Measurements from ENCODE around the gene DNAH2.

The DNAH2 gene

GRCh38 chr17:7721612-7722011 is 4.1 kb downstream of the DNAH2 start:
- DNase-seq (ENCODE audit: low read depth in 3 of 3) = no peak

DNA sequence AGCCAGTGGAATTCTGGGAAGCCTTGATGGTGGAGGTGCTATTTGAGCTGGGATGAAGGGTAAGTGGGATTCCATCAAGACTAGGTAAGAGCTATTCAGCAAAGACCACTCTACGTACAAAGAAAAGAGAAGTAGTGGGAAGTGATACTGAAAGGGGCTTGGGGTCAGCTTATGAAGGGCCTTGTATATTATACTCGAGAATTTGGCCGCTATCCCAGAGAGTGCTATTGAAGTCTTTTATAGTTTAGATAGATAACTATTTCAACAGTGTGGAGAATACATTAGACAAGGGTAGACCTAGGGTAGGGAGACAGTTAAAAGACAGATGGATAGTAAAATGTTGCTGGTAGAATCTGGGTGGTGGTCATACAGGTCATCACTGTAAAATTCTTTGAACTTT is 10.3 kb downstream of the DNAH2 start:
- DNase-seq (ENCODE audit: low read depth in 3 of 3) = no peak

DNA sequence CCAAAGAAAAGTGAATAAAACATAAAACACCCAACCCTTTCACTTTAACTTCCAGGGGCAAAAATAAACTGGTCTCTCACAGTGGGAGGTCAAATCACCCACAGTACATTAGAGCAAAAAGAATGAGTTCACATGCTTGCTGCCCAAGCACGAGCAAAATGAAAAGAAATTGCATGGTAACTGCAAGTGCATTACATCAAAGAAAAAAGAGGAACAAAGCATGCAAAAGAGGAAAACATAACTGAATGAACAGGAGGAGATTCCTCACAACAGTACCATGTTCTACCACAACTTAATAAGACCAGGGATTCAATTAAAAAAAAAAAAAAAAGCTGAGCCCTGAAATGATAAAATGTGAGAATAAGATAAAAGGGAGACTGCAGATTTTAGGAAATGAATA is 12.3 kb downstream of the DNAH2 start:
- DNase-seq (ENCODE audit: low read depth in 3 of 3) = no peak

DNA sequence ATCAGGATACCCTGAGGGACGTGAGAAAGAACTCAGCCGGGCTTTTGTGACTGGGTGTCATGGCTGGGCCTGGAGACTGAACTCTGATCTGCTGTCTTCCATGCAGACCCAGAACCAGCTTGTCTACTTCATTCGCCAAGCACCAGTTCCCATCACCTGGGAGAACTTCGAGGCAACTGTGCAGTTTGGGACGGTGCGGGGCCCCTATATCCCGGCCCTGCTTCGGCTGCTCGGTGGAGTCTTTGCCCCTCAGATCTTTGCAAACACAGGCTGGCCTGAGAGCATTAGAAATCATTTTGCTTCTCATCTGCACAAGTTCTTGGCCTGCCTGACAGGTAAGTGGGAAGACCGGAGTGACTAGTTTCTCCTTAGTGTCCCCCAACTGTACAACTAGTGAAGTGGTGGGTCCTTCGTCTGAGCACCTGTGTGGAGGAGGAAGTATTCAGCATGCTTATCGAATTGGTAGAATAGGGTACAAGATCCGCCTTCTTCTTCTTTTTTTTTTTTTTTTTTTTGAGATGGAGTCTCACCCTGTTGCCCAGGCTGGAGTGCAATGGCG is 15.5 kb downstream of the DNAH2 start:
- DNase-seq (ENCODE audit: low read depth in 3 of 3) = no peak

GRCh38 chr17:7737601-7738000 is 20.1 kb downstream of the DNAH2 start:
- no peak for DNase-seq (ENCODE audit: low read depth in 3 of 3)

DNA sequence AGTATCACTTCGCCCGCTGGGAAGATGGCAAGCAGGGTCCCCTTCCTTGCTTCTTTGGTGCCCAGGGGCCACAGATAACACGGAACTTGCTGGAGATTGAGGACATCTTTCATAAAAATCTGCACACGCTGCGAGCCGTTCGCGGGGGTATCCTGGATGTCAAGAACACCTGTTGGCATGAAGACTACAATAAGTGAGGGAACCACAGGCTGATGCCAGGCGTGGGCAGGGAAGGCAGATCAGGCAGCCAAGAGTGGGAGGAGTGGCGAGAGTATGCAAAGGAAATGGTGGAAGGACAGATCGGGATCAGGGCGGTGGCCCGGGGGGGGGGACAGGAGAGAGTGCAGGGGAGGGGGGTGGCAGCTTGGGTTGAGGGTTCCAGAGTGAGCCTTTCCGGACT is 22.2 kb downstream of the DNAH2 start:
- DNase-seq (ENCODE audit: low read depth in 3 of 3) = no peak

GRCh38 chr17:7740481-7741001 is 23.0 kb downstream of the DNAH2 start:
- DNase-seq (ENCODE audit: low read depth in 3 of 3) = no peak

GRCh38 chr17:7742729-7743128 is 25.2 kb downstream of the DNAH2 start:
- DNase-seq (ENCODE audit: low read depth in 3 of 3) = no peak

GRCh38 chr17:7744416-7744815 is 26.9 kb downstream of the DNAH2 start:
- no peak for DNase-seq (ENCODE audit: low read depth in 3 of 3)

DNA sequence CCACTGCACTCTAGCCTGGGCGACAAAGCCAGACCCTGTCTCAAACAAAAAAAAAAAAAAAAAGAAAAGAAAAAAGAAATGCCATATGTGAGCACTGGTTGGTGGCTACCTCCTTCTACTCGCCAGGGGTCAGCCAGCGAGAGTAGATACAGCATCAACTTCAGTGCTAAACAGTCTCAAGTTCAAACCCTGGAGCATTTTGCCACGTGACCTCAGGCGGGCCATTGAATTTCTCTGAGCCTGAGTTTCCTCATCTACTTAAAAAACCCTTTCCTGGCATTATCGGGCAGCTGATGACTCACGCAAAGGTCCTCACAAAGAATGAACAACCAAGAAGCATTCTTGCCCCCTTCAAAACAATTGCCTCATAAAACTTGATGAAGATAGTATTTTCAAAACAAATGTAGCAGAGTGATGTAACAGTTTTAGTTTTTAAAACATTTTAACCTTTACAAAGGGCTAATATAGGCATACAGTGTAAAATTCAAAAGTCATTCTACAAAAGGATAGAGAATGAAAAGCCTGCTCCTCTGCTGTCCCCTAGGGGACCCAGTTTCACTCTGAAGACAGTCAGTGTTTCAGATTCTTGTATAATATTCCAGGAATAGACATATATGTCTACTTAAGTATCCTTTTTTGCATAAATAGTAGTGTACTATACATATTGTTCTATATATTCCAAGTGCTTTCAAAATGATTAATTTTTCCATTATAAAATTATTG is 28.4 kb downstream of the DNAH2 start:
- DNase-seq (ENCODE audit: low read depth in 3 of 3) = no peak

DNA sequence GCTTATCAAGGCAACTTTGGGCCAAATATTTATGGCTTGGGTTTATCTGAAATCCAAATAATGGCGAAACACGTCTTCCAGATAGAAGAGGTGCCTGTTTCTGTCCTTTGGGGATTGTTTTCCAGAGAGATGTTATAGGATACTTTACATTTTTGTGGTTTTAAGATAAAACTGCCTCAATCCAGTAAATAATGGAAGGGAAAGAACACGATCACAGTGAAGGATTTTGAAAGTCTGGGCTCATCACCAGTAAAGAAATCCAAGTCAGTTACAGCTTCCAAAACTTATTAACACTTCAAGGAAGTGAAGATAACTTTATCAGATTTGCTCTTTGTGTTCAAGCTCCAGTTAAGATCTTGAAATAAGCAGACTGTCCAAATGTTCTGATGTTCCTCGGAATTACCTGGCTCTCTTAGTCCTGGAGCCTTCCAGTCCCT is 30.1 kb downstream of the DNAH2 start:
- DNase-seq (ENCODE audit: low read depth in 3 of 3) = no peak

DNA sequence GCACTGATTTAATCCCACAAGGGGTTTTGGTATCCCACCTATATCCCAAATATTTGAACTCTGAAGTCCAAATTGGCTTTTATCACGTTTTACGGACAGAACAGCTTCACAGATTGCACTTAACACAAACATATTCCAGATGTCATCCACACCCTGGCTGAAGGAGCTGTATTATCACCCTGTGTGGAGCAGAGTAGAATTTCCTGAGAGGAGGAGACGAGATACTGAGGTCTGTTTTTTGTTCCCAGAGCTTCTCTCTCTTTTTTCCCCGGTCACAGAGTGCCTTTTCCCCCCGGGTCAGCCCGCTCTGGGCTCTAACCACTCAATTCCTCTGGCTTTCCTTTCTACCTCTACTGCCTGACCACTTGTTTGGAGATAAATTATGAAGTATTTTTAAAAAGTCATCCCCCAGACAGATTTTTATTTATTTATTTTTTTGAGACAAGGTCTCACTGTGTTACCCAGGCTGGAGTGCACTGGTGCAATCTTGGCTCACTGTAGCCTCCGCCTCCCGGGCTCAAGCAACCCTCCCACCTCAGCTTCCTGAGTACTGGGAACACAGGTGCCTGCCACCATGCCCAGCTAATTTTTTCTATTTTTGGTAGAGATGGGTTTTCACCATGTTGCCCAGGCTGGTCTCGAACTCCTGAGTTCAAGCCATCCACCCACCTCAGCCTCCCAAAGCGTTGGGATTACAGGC is 30.7 kb downstream of the DNAH2 start:
- DNase-seq (ENCODE audit: low read depth in 3 of 3) = no peak

GRCh38 chr17:7750321-7750821 is 32.8 kb downstream of the DNAH2 start:
- DNase-seq (ENCODE audit: low read depth in 3 of 3) = no peak

- DNase-seq (ENCODE audit: low read depth in 3 of 3) = no peak
Measured at GRCh38 chr17:7754656-7755055, 37.1 kb downstream of the DNAH2 start.

DNA sequence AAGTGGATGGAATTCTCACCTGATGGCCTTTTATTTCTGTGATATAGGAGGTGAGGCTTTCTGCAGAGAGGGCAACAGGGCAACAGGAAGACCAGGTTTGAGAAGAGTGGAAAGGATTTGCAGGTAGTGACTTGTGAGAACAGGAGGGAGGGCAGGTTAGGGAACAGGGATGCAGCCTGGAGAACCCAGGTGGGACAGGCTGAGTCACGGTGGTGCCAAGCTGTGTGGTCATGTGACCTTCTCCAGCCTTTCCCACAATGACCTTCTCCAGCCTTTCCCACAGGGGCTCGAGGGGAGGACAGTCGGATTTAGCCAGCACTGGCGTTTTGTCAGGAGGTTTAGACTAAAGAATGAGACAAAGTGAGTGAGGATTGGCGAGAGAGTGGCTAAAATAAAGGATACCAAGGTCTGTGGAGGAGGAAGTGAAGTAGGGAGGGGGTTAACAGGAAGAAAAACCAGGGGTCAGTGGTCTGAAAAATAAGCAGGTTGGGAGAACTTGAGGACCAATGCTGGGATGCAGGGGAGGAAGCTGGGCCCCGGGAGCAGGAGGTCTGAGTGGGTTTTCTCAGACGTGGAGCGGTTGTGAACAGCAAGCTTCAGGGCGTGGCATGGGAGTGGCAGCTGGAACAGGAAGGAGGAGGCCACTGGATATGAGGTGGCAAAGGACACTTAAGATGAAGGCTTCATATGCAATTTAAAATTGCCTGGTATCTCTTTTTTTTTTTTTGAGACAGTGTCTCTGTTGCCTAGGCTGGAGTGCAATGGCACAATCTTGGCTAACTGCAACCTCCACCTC is 37.7 kb downstream of the DNAH2 start:
- no peak for DNase-seq (ENCODE audit: low read depth in 3 of 3)

DNA sequence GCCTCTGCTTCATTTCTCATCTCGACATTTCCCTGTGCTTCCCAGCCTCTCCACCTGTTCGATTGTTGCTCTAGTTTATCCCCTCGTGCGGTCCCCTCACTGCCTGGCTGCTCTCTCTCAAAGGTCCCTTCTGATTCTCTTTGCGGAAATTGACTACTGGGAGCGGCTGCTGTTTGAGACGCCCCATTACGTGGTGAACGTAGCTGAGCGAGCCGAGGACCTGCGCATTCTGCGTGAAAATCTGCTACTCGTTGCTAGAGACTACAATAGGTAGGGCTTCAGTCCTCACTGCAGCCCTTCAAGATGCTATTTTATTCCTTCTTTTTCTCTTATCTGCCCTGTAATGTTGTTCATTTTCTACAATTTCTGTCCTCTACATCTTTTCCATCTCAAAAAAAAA is 39.4 kb downstream of the DNAH2 start:
- DNase-seq (ENCODE audit: low read depth in 3 of 3) = no peak

DNA sequence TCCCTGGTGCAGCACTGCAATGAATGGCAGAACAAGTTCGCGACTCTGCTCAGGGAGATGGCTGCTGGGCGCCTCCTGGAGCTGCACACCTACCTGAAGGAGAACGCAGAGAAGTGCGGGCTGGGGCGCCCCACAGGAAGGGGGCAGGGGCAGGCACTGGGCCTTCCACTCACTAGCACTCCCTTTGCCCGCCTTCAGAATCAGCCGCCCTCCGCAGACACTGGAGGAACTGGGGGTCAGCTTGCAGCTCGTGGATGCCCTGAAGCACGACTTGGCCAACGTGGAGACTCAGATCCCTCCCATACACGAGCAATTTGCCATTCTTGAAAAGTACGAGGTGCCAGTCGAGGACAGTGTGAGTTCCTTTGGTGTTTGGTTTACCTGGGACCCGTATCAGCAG is 46.4 kb downstream of the DNAH2 start:
- no peak for DNase-seq (ENCODE audit: low read depth in 3 of 3)

GRCh38 chr17:7767004-7767403 is 49.5 kb downstream of the DNAH2 start:
- DNase-seq (ENCODE audit: low read depth in 3 of 3) = no peak

GRCh38 chr17:7767405-7768021 is 50.0 kb downstream of the DNAH2 start:
- no peak for DNase-seq (ENCODE audit: low read depth in 3 of 3)

DNA sequence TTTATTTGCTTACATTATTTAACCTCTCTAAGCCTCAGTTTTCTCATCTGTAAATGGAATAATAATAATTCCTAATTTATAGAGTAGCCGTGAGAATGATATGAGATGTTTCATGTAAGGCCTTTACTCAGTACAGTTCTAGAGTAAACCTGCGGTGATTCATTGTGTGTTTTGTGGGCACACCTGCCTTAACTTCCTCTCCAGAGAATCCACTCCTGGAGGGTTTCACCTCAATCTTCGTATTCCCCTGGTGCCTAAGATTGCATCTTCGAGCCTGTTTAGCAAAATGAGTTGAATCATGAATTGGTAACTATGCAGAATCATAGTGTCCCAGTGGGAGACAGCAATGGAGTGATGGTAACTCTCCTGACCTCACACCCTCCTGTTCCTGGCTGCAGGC is 52.3 kb downstream of the DNAH2 start:
- DNase-seq (ENCODE audit: low read depth in 3 of 3) = no peak

DNA sequence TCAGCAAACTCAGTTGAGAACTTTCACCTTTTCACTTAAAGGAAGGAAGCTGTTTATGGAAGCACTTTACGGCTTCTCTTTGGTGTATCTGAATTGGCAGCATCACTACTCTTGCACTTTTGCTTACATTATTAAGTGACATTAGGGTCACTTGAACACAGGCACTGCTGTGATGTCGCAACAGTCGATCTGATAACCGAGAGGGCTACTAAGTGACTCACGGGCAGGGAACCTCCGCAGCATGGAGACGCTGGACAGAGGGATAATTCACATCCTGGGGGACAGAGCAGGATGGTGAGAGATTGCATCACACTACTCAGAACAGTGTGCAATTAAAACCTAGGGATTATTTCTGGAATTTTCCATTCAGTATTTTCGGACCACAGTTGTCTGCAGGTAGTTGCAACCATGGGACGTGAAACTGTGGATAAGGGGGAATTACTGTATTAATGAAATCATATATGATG is 56.5 kb downstream of the DNAH2 start:
- no peak for DNase-seq (ENCODE audit: low read depth in 3 of 3)
